HUDEP-2 (cell line): ENCODE measurements around the gene ELMO1.
A peak's percentile ranks its signal among the peaks of the same experiment; 100 is the strongest.

ENCODE experiments used
- DNase-seq, 76 experiments: peaks; one replicate each; lab custom pipeline; 2025; ENCODE audit not compliant: unreplicated experiment in 76 of 76; lab: John Stamatoyannopoulos, UW

ELMO1 gene

DNA sequence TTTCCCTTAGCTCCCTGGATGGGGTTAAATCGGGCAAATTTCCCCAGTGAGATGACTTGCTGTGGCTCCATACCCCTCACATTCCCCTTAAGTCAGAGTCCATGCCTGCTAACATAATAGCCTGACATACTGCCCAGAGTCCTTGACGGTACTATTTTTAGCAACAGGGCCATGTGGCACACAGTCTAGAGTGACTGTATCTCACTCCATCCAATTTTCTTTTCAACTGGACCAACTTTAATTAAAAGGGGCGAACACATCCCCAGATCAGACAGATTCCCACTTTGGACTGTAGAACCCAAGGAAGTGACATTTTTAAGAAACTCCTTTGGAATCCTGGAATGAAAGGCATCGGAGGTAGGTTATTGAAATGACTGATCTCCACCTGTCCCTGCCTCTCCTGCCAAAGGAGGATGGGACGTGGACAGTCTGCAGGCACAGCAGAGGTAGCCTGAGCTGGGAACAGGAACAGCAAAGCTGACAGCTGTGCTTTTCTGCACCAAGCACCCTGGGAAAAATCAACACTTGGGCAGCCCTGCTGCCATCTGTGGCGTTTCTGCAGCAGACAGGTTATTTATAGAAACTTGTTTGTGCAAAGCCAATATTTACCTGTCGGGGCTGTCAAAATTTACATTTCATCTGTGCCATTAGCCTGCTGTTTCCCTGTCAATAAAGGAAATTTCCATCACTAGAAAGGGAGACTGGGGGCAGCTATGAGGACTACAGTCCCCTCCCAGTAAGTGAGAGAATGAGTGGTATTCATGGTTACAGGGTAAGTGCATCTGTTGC lies 502.9 kb downstream of the ELMO1 start:
- no peak for DNase-seq

DNA sequence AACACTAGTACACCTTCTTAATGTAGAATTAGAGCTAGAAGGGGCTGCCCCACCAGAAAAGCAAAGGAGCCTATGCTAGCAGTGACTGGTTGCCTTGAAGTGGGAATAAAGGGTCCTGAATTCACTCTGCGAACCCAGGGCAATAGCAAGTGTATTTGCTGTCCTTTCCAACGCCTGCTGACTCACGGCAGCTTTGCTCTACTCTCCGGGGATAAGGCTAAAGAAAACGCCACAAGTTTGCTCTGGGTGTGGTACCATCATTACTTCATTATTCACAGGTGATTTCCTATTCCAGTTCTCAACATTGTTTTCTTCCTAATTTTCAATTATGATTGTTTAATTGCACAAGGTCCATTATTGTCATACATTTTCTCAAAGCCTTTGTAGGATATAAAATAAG lies 503.8 kb downstream of the ELMO1 start:
- no peak for DNase-seq

DNA sequence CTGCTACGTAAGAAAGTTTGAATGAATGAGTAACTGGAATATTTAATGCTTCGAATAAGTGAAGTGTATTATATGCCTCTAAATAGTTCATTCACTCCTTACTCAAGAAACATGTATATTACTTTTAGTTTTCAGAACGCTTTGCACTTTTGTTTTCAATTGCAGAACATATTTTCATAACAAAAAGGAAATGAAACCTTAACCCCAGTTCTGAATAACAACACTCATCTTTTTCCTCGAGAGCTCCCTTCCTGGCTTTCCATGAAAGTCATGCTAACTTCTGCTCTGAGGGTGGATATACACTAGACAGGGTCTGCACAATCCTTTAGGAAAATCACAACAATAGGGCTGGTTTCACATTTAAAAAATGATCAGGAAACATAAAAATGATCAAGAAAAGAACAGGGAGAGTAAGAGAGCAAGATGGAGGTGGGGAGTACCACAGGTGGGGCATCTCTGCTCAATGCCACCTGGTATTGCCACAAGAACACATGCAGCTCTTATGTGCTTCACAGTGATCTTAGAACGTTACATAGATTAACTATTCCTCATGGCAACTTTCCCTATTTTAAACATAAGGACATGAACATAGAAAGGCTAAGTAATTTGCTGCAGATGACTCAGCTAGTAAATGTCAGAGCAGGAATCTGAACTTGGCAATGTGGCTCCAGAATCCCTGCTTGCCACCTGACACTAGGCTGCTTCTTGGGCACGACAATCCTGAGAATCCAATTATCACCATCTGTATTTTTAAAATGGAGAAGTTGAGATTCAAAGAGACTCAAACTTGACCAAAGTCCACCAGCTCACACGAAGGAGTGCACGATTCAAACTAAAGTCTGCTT lies 504.9 kb downstream of the ELMO1 start:
- DNase-seq, result no peak

DNA sequence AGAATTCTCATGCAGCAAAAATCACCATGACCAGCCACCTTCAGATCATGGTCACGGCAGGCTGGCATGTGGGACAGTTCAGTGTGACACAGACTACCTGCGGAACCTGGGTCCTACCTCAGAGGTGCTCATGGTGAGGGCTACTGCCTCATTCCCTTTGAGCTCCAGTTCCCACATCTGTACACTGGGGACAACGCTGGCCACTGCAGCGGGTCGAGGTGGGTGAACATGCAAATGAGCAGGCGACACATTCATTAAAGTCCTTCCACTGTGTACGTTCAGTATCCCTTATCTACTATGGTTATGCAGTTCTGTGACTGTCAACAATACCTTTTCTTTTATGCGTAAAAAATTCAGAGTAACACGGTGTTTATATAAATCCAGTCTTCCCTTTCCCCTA lies 505.7 kb downstream of the ELMO1 start:
- no peak for DNase-seq

DNA sequence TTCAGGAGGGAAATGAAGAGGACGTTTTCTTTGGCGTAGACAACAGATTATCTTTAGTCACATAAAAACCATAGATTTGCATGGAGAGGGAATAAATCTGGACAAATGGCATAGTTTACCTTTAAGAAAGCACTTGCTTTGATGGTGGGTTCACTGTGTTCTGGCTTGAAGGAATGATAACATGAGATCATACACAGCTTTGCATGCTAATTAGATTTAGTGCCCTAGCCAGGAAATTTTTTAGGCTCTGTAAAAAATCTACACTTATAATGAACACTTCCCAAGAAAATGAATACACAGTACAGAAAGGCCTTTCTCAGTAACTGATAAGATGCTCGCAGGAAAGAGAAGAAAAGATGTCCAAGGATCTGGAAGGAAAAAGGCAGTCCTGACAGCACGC lies 506.1 kb downstream of the ELMO1 start:
- DNase-seq, result no peak

DNA sequence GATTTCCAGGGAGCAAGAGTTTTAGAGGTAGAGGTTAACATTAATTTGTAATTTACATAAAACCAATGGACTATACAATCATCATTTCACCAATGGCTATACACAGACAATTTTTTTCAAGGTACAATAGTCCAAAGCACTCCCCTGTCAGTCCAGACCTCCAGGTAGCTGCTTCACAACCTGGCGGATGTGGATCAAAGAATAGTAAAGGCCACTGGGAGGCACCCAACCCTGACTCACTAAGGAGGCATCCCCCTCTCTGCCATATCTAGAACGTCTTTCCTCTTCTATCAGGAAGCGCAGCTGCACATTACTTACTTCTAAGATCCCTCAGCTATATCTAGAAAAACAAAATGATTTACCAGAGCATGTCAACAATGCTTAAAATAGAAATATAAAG lies 506.6 kb downstream of the ELMO1 start:
- DNase-seq, result no peak

DNA sequence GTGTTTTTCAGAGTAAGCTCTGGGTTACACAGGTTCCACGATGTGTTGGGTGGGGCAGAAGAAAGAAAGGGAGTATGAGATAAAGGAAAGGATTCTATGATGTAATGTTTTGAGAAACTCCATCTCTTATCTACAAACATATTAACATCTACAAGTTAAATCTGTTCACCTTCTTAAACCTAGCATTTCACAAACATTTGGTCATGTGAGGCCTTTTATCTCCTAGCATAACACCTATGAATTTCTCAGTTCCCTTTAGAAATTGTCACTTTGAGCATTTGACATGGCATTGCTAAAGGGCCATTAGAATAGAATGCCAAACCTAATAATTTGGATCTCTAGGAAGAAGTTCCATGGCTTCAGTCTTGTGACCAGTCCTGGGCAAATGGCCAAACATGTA lies 507.3 kb downstream of the ELMO1 start:
- DNase-seq, result no peak

DNA sequence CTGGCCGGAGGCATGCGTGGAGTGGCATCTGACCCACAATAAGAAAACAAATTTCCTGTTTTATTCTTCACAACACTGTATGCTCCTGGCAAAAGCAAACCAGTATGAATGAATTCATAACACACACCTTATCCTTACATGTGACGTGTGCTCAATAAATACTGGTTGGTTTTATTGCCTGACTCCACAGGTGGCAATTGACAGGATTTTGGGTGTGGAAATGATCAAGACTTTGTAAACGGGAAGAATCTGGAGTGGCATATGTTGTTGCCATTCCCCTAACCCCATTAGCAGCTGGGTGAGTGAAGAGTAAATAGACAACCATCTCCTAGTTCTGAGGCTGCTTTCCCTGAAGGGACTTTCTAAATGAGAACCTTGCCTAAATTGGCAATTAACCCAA lies 508.8 kb downstream of the ELMO1 start:
- no peak for DNase-seq

DNA sequence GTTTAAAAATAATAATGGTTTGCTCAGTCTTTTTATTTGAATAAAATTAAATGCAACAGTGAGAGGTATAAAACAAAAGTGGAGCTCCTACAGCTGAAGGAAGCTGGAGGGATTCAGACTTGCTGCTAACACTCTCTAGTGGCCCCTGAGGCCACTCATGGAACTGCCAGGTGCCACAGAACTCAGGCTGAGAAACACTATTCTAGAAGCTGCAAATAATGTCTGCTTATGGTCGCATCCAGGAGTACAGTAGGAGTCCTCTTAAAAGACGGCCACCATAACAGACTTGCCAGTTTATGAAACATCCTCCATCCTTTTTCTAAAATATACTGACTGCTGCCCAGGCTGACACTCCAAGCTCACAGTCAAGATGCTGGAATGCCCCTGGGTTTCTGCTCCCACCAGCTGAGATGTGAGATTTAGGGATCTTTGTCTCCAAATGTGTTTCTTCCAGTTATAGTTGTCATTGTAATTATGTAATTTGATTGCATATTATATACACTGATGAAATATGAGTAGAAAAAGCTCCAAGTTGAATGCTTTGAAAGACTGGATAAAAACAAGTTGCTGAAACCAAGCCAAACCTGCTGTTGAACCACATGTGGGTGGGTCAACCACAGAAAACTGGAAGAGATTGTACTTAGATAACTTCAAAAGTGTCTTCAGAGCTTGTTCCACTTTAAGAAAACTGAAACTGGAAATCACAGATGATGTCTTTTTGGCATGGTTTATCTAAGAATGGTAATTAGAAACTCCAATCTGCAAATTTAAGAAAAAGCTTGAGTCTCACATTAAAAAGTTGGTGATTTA lies 510.7 kb downstream of the ELMO1 start:
- peak in 3 of 76 experiments; percentile 2 to 10 (median 4) for DNase-seq

DNA sequence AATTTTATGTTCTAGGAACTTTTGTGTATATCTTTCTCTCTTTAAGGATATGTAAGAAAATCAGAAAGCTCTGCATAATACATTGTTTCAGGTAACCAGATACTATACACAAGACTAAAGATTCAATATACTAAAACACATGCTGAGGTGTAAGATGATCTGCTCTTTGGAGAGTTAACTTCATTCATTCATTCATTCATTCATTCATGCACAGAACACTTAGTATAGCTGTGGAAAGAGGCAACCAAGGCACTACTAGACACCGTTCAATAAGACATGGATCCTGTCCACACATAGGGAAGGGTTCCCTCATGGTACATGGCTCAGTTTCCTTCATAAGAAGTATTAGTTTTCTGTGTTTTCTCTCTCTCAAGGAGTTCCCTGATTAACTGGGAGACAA lies 516.8 kb downstream of the ELMO1 start:
- DNase-seq, result no peak

DNA sequence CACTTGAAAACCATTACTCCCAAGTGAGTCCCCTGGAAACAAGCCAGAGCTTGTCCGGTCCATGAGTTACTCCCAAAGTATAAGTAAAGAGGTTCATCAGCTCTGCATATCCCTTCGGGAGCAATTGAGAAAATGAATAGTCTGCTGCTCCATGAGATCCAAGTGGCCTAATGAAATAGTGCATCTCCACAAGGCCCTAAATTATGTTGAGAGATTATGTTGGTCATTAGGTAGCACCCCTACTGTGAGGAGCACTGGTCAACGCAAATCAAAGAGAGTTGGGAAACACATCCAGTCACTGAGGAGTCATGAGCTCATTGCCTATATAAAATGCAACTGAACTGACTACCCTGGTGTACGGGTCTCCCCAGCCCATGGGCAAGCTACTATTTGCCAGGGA lies 518.9 kb downstream of the ELMO1 start:
- no peak for DNase-seq

DNA sequence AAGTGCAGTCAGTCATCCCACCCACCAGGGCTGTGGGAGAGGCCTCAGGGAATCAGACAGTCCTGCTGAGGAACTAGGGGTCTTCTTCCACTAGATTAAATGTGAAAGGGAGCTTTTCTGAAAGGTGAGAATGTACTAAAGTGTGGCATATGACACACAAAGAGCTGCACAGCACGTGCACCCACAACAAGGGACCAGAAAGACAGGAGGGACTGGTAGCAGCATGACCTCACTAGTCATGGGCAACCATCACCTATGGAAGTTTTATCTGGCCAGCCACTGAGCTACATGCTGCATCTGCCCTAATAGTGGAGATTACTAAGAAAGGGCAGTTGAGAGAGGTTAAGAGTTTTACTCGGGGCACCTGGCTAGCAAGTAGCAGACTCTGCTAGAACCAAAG lies 519.9 kb downstream of the ELMO1 start:
- DNase-seq, result peak in 1 of 76 experiments; percentile 4

DNA sequence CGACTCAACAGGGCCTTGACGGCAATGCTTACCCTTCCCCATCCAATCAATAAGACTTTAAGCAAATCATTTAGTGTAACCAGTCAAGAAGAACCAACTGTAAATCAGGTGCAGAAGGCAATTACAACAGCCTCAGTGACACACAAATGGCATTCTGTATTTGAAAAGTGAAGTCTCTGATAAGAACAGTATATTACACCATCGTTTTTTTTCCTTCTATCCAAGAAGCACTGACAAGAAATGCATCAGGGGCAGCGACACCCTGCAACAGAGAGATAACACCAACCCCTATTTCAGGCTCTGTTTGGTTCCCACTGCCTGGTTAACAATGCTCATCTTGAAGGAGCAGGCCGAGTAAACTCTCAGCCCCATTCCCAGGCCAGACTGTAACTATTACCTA lies 520.4 kb downstream of the ELMO1 start:
- peak in 63 of 76 experiments; percentile 2 to 75 (median 27) for DNase-seq

DNA sequence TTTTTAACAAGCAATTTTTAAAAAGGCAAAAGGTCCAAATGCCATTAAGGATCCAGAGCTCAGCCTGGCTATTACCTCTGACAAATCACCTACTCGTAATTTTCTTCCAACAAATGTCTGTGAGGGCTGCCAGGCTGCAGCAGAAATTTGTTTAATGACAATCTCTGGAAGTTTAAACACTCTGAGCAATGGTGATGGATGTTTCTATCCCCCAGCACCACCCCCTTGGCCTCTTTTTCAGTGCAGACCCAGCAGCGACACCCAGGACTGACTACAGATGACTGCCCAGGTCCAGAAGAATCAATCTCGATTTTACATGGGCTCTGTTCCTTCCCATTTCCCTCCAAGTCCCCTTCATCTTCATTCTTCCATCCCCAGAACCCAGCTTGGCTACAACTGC lies 523.0 kb downstream of the ELMO1 start:
- no peak for DNase-seq

DNA sequence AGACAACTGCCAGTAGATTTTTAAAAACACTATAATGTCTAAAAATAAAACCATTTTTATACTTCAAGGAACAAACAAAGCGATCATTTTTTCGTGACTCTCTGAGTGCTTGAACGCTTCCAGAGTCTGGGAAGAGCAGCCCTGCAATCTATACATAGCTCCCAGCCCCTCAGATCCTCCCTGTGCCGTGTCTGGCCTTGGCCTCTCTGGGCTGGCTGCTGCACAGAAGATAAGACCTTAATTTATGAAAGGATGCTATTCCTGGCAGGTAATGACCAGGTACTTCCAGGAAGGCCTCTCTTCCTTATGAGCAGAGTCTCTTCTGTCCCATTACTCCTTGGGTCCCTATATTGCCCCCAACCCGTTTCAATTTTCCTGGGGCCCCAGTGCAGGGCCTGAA lies 523.5 kb downstream of the ELMO1 start:
- no peak for DNase-seq

DNA sequence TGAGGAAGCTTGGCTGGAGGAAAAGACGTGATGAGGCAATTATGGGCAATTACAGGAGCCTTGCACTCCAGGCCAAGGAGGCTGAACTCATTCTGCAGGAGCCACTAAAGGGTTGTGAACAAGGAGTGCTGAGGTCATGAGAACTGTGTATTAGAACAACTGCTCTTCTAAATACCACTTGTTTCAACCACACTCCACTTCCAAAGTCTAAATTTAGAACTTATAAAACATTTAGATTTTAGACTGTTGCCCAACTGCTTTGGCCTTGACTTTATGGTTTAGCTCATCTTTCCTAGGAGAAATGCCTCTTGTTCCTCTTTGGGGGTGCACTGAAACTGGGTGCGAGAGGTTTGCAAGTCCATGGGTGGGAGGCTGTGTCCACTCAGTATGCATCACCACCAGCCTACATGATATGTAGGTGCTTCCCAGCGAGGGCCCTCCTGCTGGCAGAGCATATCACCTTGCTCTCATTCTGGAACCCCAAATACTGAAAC lies 524.7 kb downstream of the ELMO1 start:
- no peak for DNase-seq

DNA sequence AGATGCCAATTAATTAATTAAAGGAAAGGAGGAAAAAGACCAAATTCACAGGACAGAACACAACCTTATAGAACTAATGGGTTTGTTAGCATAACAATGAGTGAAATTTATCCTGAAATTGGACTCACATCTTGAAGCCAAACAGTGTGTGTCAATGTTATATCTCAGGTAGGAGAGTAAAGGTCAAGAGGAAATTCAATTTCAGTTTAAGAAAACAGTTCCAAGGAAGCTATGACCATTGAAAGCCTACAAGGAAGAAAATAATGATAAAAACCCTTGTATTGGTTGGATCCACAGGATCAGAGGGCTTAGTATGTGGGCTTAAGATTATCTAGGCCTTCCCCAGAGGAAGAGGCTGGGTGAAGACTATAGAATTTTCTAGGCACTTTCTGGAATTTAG lies 525.5 kb downstream of the ELMO1 start:
- DNase-seq, result no peak

DNA sequence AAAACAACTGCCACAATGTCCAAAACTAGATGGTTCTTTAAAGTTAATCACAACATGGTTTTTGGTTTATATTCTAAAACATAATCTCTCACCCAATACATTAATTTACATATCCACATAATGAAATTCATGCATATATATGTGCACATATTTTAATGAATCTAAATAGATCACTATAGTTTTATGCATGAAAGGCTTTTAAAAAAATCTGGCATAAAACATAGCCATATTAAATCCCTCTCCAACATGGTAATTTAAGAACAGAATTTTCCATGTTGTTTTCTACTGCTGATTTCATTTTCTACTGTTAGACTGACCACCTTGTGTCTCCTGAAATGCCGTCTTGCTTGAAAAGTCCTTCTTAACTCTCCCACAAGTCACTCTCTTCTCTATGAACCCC lies 528.2 kb downstream of the ELMO1 start:
- DNase-seq, result no peak

DNA sequence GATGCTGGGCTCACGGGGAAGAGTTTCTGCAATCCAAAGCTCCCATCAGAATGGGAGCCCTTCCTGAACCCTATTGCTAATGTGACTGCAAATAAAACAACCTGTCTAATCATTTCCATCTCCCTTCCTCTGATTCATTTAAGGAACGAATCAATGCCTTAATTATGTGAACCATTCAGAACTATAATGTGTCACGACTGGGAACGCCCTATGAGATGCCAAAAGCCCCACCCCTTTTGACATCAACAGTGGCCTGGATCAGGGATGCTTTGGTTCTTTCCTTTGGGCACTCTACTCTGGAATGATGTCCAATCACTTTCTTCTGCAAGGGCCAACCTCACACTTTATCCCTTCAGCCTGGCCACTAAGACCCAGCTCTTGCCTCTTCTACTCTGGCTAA lies 528.9 kb downstream of the ELMO1 start:
- DNase-seq, result no peak

DNA sequence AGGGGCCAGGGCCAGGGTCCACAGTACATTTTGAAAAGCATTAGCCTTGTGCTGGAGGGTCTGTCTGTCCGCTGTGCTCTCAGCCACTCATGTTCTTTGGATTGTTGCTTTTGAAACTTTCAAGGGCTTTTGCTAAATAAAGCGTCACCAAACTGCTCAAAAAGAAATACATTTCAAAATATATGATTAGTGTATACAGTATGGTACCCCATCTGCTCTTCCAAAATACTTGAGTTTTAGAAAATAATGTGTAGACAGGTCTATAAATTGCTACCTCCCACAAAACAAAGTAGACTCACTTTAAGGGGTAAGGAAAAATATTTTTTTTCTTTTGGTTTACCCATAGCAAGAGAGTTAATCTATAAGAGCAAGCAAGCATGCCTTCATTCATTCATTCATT lies 530.1 kb downstream of the ELMO1 start:
- no peak for DNase-seq

DNA sequence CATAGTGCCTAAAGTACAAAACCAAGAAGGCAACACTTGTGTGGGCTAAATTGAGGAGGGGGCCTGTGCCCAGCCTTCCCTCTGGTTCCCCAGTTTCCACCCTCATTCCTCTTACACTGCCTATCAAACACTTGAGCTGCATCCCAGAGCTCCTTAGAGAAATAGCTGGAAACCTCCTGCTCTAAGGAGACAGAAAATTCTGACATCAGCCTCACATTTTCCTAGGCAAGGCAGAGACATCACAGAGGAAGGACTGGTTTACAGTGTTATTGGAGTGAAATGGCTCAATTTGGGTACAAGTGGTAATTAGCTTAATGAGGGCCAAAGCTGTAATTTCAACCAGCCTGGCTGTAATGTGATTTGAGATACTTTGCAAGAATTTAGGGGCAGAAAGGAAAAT lies 532.0 kb downstream of the ELMO1 start:
- no peak for DNase-seq
